Ovary (tissue), 9 donors: ENCODE measurements around the gene NCK2. TPM values are rescaled to one million over a fixed set of nuclear protein-coding genes. Genes with fewer than 3 reads are reported as not detected.

Source experiments
- DNase-seq, 5 donors: peaks; one replicate each; pipeline ENCODE4 v3.0.0-alpha.2; 2019 to 2020
- H3K27ac ChIP-seq, 2 donors: fragments of 200-600 bp; one replicate each; pipeline versions ENCODE4 v1.5.1 to v1.8.0; 2019 to 2022
- H3K27me3 ChIP-seq: fragments of 200-600 bp; one replicate; pipeline ENCODE4 v1.8.0; 2022
- H3K36me3 ChIP-seq: fragments of 200-600 bp; sonication (generic); one replicate; pipeline ENCODE4 v1.5.1; 2019
- H3K4me1 ChIP-seq: one replicate; pipeline ENCODE4 v1.8.1; 2013; ENCODE audit warnings: mild to moderate bottlenecking, moderate library complexity; ENCODE audit not compliant: insufficient read depth
- H3K4me3 ChIP-seq: fragments of 200-600 bp; sonication (generic); one replicate; pipeline ENCODE4 v1.5.1; 2017
- H3K9me3 ChIP-seq, 2 donors: fragments of 200-600 bp in 1 of 2; sonication (generic) in 1 of 2; one replicate each; pipeline versions ENCODE4 v1.5.1 to v1.8.1; 2013 to 2019; ENCODE audit warnings: mild to moderate bottlenecking in 1 of 2, moderate library complexity in 1 of 2
- CTCF ChIP-seq, 3 donors: fragments of 450-650 bp in 2 of 3; fragments of 200-600 bp in 1 of 3; IDR thresholded peaks; one replicate each; pipeline versions ENCODE4 v1.5.1 to v1.8.0; 2016 to 2022; ENCODE audit warnings: antibody characterized with exemption in 3 of 3, mild to moderate bottlenecking in 1 of 3
- EP300 ChIP-seq: sonication (generic); formaldehyde crosslinking; IDR thresholded peaks from one replicate; pipeline ENCODE4 v1.6.1; 2017; ENCODE audit warnings: antibody characterized with exemption
- POLR2A ChIP-seq: fragments of 450-650 bp; IDR thresholded peaks from one replicate; pipeline ENCODE4 v1.6.1; 2017; ENCODE audit warnings: antibody characterized with exemption, mild to moderate bottlenecking, moderate library complexity
- WGBS, 3 donors: extraction: QIAGEN DNeasy Blood & Tissue Kit in 1 of 3; methylation state at CpG; one replicate each; pipeline versions ENCODE4 v1.1.5 to v1.1.7; 2013 to 2017; 5-methylcytosine and 5-hydroxymethylcytosine counted together
- intact Hi-C, 4 donors: fragments of 100-400 bp; cut with DNase I; formaldehyde crosslinking; loops; one replicate each; pipeline versions ENCODE4 v1.11.0 to v1.15.1; 2022 to 2023
- polyA plus RNA-seq, 2 donors: library from polyadenylated mRNA; stranded (reverse); fragments of 200-250 nt in 1 of 2; fragments of 350-450 nt in 1 of 2; fragmentation: Illumina TruSeq in 1 of 2; extraction: RNeasy Lipid Tissue Mini Kit (QIAGEN cat#74804) in 1 of 2; gene quantifications; one replicate each; pipeline ENCODE4 v1.2.3, GENCODE V29; 2013 to 2014
- total RNA-seq, 7 donors: library from RNA; depleted of rRNA in 2 of 7; stranded (reverse); fragments of >200 nt in 2 of 7; fragmentation: NEBNext Ultra II Directional in 3 of 7; extraction: Animal tissue kit (Norgen Biotek cat#: 25700) in 3 of 7; gene quantifications; one replicate each; pipeline versions ENCODE4 v1.1.0 to v1.2.4, GENCODE V29; 2016 to 2023
- donor health status: DM: no; HTN: no; CAD: no; lungs with moderate emphysema.
- donor health status: DM: no; HTN: no; CAD: no.
- donor health status: Bipolar disorder and iron deficiency.
- donor health status: DM: yes; HTN: yes; CAD: no.
- donor health status: DM: no; HTN: no; CAD: no.
- donor health status: DM: yes; HTN: yes; CAD: no.

NCK2 gene
- total and polyA plus RNA-seq, 9 donors = 16.7 to 42.9 (median 31.2) TPM

GRCh38 chr2:105772362-105772761, 27.6 kb downstream of the NCK2 start:
- H3K27ac ChIP-seq = no peak overlapping the region
- DNase-seq = no peak
- intact Hi-C loops = no loop called here
- H3K27me3 ChIP-seq = no peaks in the 10 kb centered on the region
- WGBS, 3 donors = 72 to 74% (median 72%) methylated on average over 5 of the region's 5 CpGs
- no peak overlapping the region for H3K4me3 ChIP-seq
- no peaks in the 10 kb centered on the region for H3K36me3 ChIP-seq
- TF ChIP-seq EP300 = no peak
- no peak for TF ChIP-seq CTCF (IDR thresholded peaks at IDR 0.05)
- no peaks in the 10 kb centered on the region for H3K9me3 ChIP-seq
- H3K4me1 ChIP-seq = peaks cover 19% of the 10 kb centered on the region

- no peak for DNase-seq
- WGBS, 3 donors = 34 to 40% (median 40%) methylated on average over 2 of the region's 2 CpGs
- no peak for TF ChIP-seq CTCF (IDR thresholded peaks at IDR 0.05)
- TF ChIP-seq POLR2A = no peak
- TF ChIP-seq EP300 = no peak
- Histone ChIP-seq H3K4me1 (peaks cover 24% of the 10 kb centered on the region), H3K4me3 (no peak overlapping the region), H3K36me3 (no peaks in the 10 kb centered on the region), H3K9me3 (no peaks in the 10 kb centered on the region), H3K27ac (no peak overlapping the region), H3K27me3 (no peaks in the 10 kb centered on the region)
- intact Hi-C loops = no loop called here
These were observed 28.9 kb downstream of the NCK2 start for GRCh38 chr2:105773568-105773967.

DNA sequence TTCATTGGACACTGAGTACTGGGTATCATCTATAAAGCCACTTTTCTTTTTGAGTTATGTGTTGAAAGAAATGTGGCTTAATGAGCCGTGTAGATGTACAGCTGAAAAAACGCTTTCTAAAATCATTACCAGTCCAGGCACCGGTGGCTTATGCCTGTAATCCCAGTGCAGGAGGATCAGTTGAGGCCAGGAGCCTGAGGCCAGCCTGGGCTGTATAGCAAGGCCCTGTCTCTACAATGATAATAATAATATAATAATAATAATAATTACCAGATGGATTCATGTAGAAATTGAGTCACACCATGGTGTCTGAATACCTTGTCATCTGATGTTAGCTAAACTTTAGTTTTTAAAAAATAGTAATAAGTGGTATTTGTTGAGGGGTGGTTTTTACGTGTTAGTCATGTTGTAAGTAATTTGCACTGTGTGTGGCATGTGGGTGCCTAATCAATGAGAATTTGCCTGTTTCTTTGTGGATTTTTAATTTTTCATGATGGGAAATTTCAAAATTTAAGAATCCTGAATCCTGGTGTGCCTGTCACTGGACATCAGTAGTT, 30.1 kb downstream of the NCK2 start:
- TF ChIP-seq POLR2A (no peak), EP300 (no peak), CTCF (IDR thresholded peaks at IDR 0.05) (no peak)
- no peaks in the 10 kb centered on the region for H3K9me3 ChIP-seq
- H3K27ac ChIP-seq = no peak overlapping the region
- H3K4me1 ChIP-seq = peaks cover 25% of the 10 kb centered on the region
- no peak overlapping the region for H3K4me3 ChIP-seq
- H3K27me3 ChIP-seq = no peaks in the 10 kb centered on the region
- 93 to 96% (median 93%) methylated on average over 4 of the region's 4 CpGs for WGBS, 3 donors
- intact Hi-C loops = no loop called here
- no peaks in the 10 kb centered on the region for H3K36me3 ChIP-seq
- no peak for DNase-seq

DNA sequence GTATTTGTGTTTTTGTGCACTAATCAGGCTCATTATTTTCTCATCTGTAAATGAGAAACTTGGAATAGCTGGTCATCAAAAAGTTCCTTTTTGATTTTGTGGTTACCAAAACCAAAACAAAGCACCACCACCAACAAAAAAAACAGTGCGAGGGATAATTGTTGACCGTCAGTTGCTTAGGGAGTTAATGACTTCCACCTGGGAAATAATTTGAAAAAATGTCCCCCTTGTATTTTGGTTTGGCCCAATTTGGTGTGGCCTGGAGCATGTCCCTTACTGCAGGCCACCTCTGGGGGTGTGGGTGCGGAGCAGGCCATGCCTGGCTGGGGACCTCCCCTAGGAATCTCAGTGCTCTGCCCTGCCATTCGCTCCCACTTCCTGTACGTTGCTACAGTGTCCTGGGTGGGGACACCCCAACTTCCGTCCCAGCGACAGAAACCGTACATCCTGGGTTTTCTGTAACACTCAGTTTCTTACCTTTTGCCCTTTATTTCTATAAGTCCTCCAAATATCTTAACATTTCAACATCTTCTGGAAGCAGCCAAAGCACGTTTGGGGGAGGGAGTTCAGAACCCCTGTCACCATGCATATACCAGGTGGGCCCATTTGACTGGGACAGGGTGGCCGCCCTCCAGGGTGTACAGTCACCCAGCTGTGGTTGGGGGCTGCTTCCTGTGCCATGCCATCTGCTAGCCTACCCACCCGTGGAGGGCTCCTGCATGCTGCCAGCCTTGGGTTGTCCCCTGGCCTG, 31.3 kb downstream of the NCK2 start:
- no peaks in the 10 kb centered on the region for H3K27me3 ChIP-seq
- no peaks in the 10 kb centered on the region for H3K9me3 ChIP-seq
- no peak for DNase-seq
- H3K4me1 ChIP-seq = peaks cover 25% of the 10 kb centered on the region
- H3K4me3 ChIP-seq = no peak overlapping the region
- intact Hi-C loops = no loop called here
- H3K27ac ChIP-seq = no peak overlapping the region
- TF ChIP-seq CTCF (IDR thresholded peaks at IDR 0.05) = no peak
- TF ChIP-seq POLR2A = no peak
- TF ChIP-seq EP300 = no peak
- no peaks in the 10 kb centered on the region for H3K36me3 ChIP-seq
- WGBS, 3 donors = 83 to 84% (median 84%) methylated on average over 11 of the region's 11 CpGs
